H9 (cell line): ENCODE data around the gene PCSK2. TPM values are rescaled to one million over a fixed set of nuclear protein-coding genes. Genes with fewer than 3 reads are reported as not detected.

Experiments used
- DNase-seq: peaks from one replicate; pipeline ENCODE4 v3.0.0-alpha.2; 2017
- H2AFZ ChIP-seq: one replicate; pipeline ENCODE4 v1.6.1; 2013; ENCODE audit warnings: mild to moderate bottlenecking, low read length, control low read depth, moderate library complexity
- H2AK5ac ChIP-seq: 2 replicates; pipeline ENCODE4 v1.6.1; 2013; ENCODE audit warnings: low read length, control low read depth, mixed read lengths; ENCODE audit not compliant: insufficient read length
- H2BK120ac ChIP-seq: one replicate; pipeline ENCODE4 v1.6.1; 2013; ENCODE audit warnings: low read depth, mild to moderate bottlenecking, low read length, control low read depth, inconsistent platforms; ENCODE audit not compliant: poor library complexity, severe bottlenecking
- H2BK12ac ChIP-seq: 2 replicates; pipeline ENCODE4 v1.6.1; 2013; ENCODE audit warnings: low read length, control low read depth, mixed read lengths, low read depth; ENCODE audit not compliant: insufficient read length
- H2BK15ac ChIP-seq: 2 replicates; pipeline ENCODE4 v1.6.1; 2013; ENCODE audit warnings: low read depth, low read length, control low read depth
- H2BK20ac ChIP-seq: one replicate; pipeline ENCODE4 v1.6.1; 2013; ENCODE audit warnings: low read depth, mild to moderate bottlenecking, low read length, control low read depth, inconsistent platforms; ENCODE audit not compliant: poor library complexity, severe bottlenecking
- H2BK5ac ChIP-seq: 2 replicates; pipeline ENCODE4 v1.6.1; 2013; ENCODE audit warnings: low read length, control low read depth, mixed read lengths; ENCODE audit not compliant: insufficient read length
- H3K14ac ChIP-seq: 2 replicates; pipeline ENCODE4 v1.6.1; 2013; ENCODE audit warnings: low read length, control low read depth; ENCODE audit not compliant: insufficient read depth
- H3K18ac ChIP-seq: 2 replicates; pipeline ENCODE4 v1.6.1; 2013; ENCODE audit warnings: low read depth, mild to moderate bottlenecking, mixed read lengths, low read length, control low read depth; ENCODE audit not compliant: insufficient read length
- H3K23ac ChIP-seq: 2 replicates; pipeline ENCODE4 v1.6.1; 2013; ENCODE audit warnings: low read length, control low read depth, mixed read lengths, low read depth; ENCODE audit not compliant: insufficient read length
- H3K23me2 ChIP-seq: 2 replicates; pipeline ENCODE4 v1.6.1; 2013; ENCODE audit warnings: low read depth, mild to moderate bottlenecking, mixed read lengths, low read length, control low read depth; ENCODE audit not compliant: insufficient read length, poor library complexity, severe bottlenecking
- H3K27ac ChIP-seq: 2 replicates; pipeline ENCODE4 v1.5.1; 2013; ENCODE audit warnings: low read length, control low read depth, mixed read lengths, low read depth; ENCODE audit not compliant: insufficient read length
- H3K27me3 ChIP-seq: 2 replicates; pipeline ENCODE4 v1.6.1; 2013; ENCODE audit warnings: low read length, control low read depth, inconsistent platforms; ENCODE audit not compliant: insufficient read depth
- H3K4ac ChIP-seq: 2 replicates; pipeline ENCODE4 v1.6.1; 2013; ENCODE audit warnings: low read depth, mild to moderate bottlenecking, control low read depth, inconsistent platforms, low read length, moderate library complexity
- H3K4me1 ChIP-seq: 2 replicates; pipeline ENCODE4 v1.6.1; 2013; ENCODE audit warnings: low read length, control low read depth, inconsistent platforms; ENCODE audit not compliant: insufficient read depth
- H3K4me2 ChIP-seq: 2 replicates; pipeline ENCODE4 v1.6.1; 2013; ENCODE audit warnings: low read length, control low read depth, mixed read lengths; ENCODE audit not compliant: insufficient read length, insufficient read depth
- H3K56ac ChIP-seq: 2 replicates; pipeline ENCODE4 v1.6.1; 2013; ENCODE audit warnings: low read depth, mild to moderate bottlenecking, mixed read lengths, low read length, control low read depth; ENCODE audit not compliant: insufficient read length
- H3K79me1 ChIP-seq: 2 replicates; pipeline ENCODE4 v1.6.1; 2013; ENCODE audit warnings: low read depth, mild to moderate bottlenecking, moderate library complexity, low read length, control low read depth, inconsistent platforms; ENCODE audit not compliant: insufficient read depth, poor library complexity, severe bottlenecking
- H3K79me2 ChIP-seq: 2 replicates; pipeline ENCODE4 v1.6.1; 2013; ENCODE audit warnings: low read length, control low read depth, inconsistent platforms; ENCODE audit not compliant: insufficient read depth
- H3K9ac ChIP-seq: 2 replicates; pipeline ENCODE4 v1.6.1; 2013; ENCODE audit warnings: low read length, control low read depth, mixed read lengths; ENCODE audit not compliant: insufficient read length; ENCODE audit errors: extremely low read depth
- H3K9me3 ChIP-seq: one replicate; pipeline ENCODE4 v1.6.1; 2013; ENCODE audit warnings: low read depth, low read length, inconsistent platforms; ENCODE audit not compliant: control insufficient read depth
- H3T11ph ChIP-seq: one replicate; pipeline ENCODE4 v1.6.1; 2013; ENCODE audit warnings: mild to moderate bottlenecking, low read length, control low read depth, inconsistent platforms
- H4K20me1 ChIP-seq: one replicate; pipeline ENCODE4 v1.6.1; 2013; ENCODE audit not compliant: control insufficient read depth, insufficient read length, insufficient read depth
- H4K5ac ChIP-seq: 2 replicates; pipeline ENCODE4 v1.6.1; 2013; ENCODE audit warnings: low read depth, mild to moderate bottlenecking, mixed read lengths, low read length, control low read depth; ENCODE audit not compliant: insufficient read length
- H4K8ac ChIP-seq: replicated peaks from 2 replicates; pipeline ENCODE4 v1.6.1; 2013; ENCODE audit warnings: low read length, control low read depth, mixed read lengths, low read depth; ENCODE audit not compliant: insufficient read length
- H4K91ac ChIP-seq: 2 replicates; pipeline ENCODE4 v1.6.1; 2013; ENCODE audit warnings: low read depth, mild to moderate bottlenecking, moderate library complexity, mixed read lengths, low read length, control low read depth; ENCODE audit not compliant: insufficient read length
- H3K27ac Mint-ChIP-seq, 3 experiments: 2 replicates in 2 of 3; 3 replicates in 1 of 3; pipeline ENCODE4 v1.8.0; 2020 to 2021; ENCODE audit warnings: mixed read lengths in 3 of 3, mild to moderate bottlenecking in 1 of 3, moderate library complexity in 1 of 3
- H3K27me3 Mint-ChIP-seq: 2 replicates; pipeline ENCODE4 v1.8.0; 2021; ENCODE audit warnings: low read depth, mild to moderate bottlenecking, moderate library complexity, mixed read lengths
- H3K36me3 Mint-ChIP-seq, 3 experiments: 2 replicates in 2 of 3; 3 replicates in 1 of 3; pipeline ENCODE4 v1.8.0; 2020 to 2021; ENCODE audit warnings: low read depth in 3 of 3, mixed read lengths in 3 of 3; ENCODE audit not compliant: insufficient read depth in 1 of 3
- H3K4me1 Mint-ChIP-seq, 2 experiments: 2 replicates each; pipeline ENCODE4 v1.8.0; 2020; ENCODE audit warnings: mixed read lengths in 2 of 2
- H3K4me3 Mint-ChIP-seq, 2 experiments: 2 replicates in 1 of 2; 3 replicates in 1 of 2; pipeline ENCODE4 v1.8.0; 2020 to 2021; ENCODE audit warnings: mild to moderate bottlenecking in 2 of 2, mixed read lengths in 2 of 2, moderate library complexity in 1 of 2
- H3K9me3 Mint-ChIP-seq, 2 experiments: 2 replicates in 1 of 2; 3 replicates in 1 of 2; pipeline ENCODE4 v1.8.0; 2020; ENCODE audit warnings: mild to moderate bottlenecking in 2 of 2, mixed read lengths in 2 of 2, moderate library complexity in 1 of 2
- WGBS: extraction: QIAGEN DNeasy Blood & Tissue Kit; methylation state at CpG from one replicate; pipeline ENCODE4 v1.1.7; 2013; ENCODE audit warnings: missing lambda C conversion rate, low lambda C conversion rate, mixed read lengths; ENCODE audit not compliant: insufficient read length; ENCODE audit errors: extremely low coverage; 5-methylcytosine and 5-hydroxymethylcytosine counted together
- total RNA-seq: library from RNA; stranded (reverse); gene quantifications from 2 replicates; pipeline ENCODE4 v1.2.1, GENCODE V29; 2021
- TF ChIP-seq, protein P1 (sequence below): fragments of 200-600 bp; sonication (generic); conservative IDR thresholded peaks from 3 replicates; pipeline ENCODE4 v1.8.0; 2021; ENCODE audit warnings: antibody characterized with exemption, mild to moderate bottlenecking

The PCSK2 gene
- total RNA-seq, 1 experiment from 2014 or later, result 2.8 TPM

- Mint-ChIP-seq H3K4me3 (no peak overlapping the region), H3K36me3 (no peaks in the 10 kb centered on the region), H3K27me3 (no peaks in the 10 kb centered on the region; the same call in 1 of the 2 replicates), H3K9me3 (no peaks in the 10 kb centered on the region), H3K4me1 (peaks cover 5 to 9% of the 10 kb centered on the region in 2 experiments), H3K27ac (no peak overlapping the region)
- Histone ChIP-seq H3K27ac (no peak overlapping the region), H2BK5ac (no peak overlapping the region), H3K23ac (no peak overlapping the region), H3K23me2 (no peaks in the 10 kb centered on the region), H3K27me3 (no peaks in the 10 kb centered on the region), H2BK12ac (no peak overlapping the region), H3K14ac (no peak overlapping the region), H2AK5ac (no peak overlapping the region), H3K9me3 (no peaks in the 10 kb centered on the region), H3K4ac (no peak overlapping the region), H4K5ac (no peak overlapping the region), H2BK15ac (no peak overlapping the region), H3T11ph (no peak overlapping the region), H3K79me1 (no peaks in the 10 kb centered on the region), H2AFZ (no peak overlapping the region), H2BK120ac (no peak overlapping the region), H3K18ac (no peak overlapping the region), H3K4me1 (no peaks in the 10 kb centered on the region), H4K8ac (no peak overlapping the region), H4K91ac (no peak overlapping the region), H4K20me1 (no peaks in the 10 kb centered on the region), H3K9ac (no peak overlapping the region), H3K56ac (no peak overlapping the region), H3K4me2 (no peak overlapping the region), H2BK20ac (no peak overlapping the region), H3K79me2 (no peaks in the 10 kb centered on the region)
- WGBS, result no CpG with 5 or more reads among the region's 9 CpGs
- TF ChIP-seq, protein P1, sequence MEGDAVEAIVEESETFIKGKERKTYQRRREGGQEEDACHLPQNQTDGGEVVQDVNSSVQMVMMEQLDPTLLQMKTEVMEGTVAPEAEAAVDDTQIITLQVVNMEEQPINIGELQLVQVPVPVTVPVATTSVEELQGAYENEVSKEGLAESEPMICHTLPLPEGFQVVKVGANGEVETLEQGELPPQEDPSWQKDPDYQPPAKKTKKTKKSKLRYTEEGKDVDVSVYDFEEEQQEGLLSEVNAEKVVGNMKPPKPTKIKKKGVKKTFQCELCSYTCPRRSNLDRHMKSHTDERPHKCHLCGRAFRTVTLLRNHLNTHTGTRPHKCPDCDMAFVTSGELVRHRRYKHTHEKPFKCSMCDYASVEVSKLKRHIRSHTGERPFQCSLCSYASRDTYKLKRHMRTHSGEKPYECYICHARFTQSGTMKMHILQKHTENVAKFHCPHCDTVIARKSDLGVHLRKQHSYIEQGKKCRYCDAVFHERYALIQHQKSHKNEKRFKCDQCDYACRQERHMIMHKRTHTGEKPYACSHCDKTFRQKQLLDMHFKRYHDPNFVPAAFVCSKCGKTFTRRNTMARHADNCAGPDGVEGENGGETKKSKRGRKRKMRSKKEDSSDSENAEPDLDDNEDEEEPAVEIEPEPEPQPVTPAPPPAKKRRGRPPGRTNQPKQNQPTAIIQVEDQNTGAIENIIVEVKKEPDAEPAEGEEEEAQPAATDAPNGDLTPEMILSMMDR, result no peak
- DNase-seq, result no peak
Observed at GRCh38 chr20:17470973-17471372, 244.1 kb downstream of the PCSK2 start.
